OCI-LY7 (cell line): ENCODE data around the gene ZBTB20. TPM values are rescaled to one million over a fixed set of nuclear protein-coding genes. Genes with fewer than 3 reads are reported as not detected.

Experiments used
- BruUV-seq: library from RNA; stranded (reverse); fragments of 400-500 nt; replicated peaks from 2 replicates; lab custom pipeline; 2021; lab: Mats Ljungman, UMichigan
- CTCF ChIA-PET: fragments of 300-600 bp; sonication (Branson Sonifier 250); formaldehyde crosslinking; loops from one replicate; lab custom pipeline; 2022; ENCODE audit warnings: antibody characterized with exemption; ENCODE audit not compliant: unreplicated experiment; lab: Charles Lee
- POLR2A ChIA-PET: fragments of 300-600 bp; sonication (Branson Sonifier 250); formaldehyde crosslinking; loops from one replicate; lab custom pipeline; 2022; ENCODE audit warnings: antibody characterized with exemption; lab: Charles Lee
- DNase-seq: peaks from one replicate; pipeline ENCODE4 v3.0.0-alpha.2; 2015; ENCODE audit warnings: low spot score
- H2AFZ ChIP-seq: fragments of 200-600 bp; sonication (generic), shearing (Covaris generic); 2 replicates; pipeline ENCODE4 v1.6.1; 2014; ENCODE audit warnings: mild to moderate bottlenecking, antibody characterized with exemption, low read length, moderate library complexity
- H3K27ac ChIP-seq: fragments of 200-600 bp; sonication (generic); 2 replicates; pipeline ENCODE4 v1.5.1; 2014; ENCODE audit warnings: mixed run types, low read depth, mild to moderate bottlenecking, moderate library complexity, low read length, inconsistent platforms; ENCODE audit not compliant: poor library complexity, severe bottlenecking
- H3K36me3 ChIP-seq: fragments of 200-600 bp; sonication (generic); 2 replicates; pipeline ENCODE4 v1.6.1; 2014; ENCODE audit warnings: mild to moderate bottlenecking, antibody characterized with exemption, low read length, moderate library complexity, mixed read lengths; ENCODE audit not compliant: insufficient read depth
- H3K4me1 ChIP-seq: fragments of 200-600 bp; sonication (generic); 2 replicates; pipeline ENCODE4 v1.5.1; 2014; ENCODE audit warnings: mild to moderate bottlenecking, low read length; ENCODE audit not compliant: insufficient read depth, poor library complexity, severe bottlenecking
- H3K4me2 ChIP-seq: fragments of 200-600 bp; sonication (generic); 2 replicates; pipeline ENCODE4 v1.6.1; 2014; ENCODE audit warnings: mild to moderate bottlenecking, low read length
- H3K4me3 ChIP-seq: fragments of 200-600 bp; sonication (generic); 2 replicates; pipeline ENCODE4 v1.5.1; 2014; ENCODE audit warnings: mild to moderate bottlenecking, low read depth, low read length; ENCODE audit not compliant: poor library complexity, severe bottlenecking
- H3K79me2 ChIP-seq: fragments of 200-600 bp; sonication (generic); 2 replicates; pipeline ENCODE4 v1.6.1; 2016; ENCODE audit warnings: low read depth, mild to moderate bottlenecking, low read length, moderate library complexity, mixed read lengths; ENCODE audit not compliant: insufficient read depth
- H3K9me2 ChIP-seq: fragments of 200-600 bp; sonication (generic); 2 replicates; pipeline ENCODE4 v1.6.1; 2016; ENCODE audit warnings: mild to moderate bottlenecking, low read length, mixed read lengths; ENCODE audit not compliant: insufficient read depth
- H3K9me3 ChIP-seq: fragments of 200-600 bp; sonication (generic); 2 replicates; pipeline ENCODE4 v1.6.1; 2014; ENCODE audit warnings: mild to moderate bottlenecking, mixed run types, low read length, mixed read lengths
- H4K20me1 ChIP-seq: fragments of 200-600 bp; sonication (generic); 2 replicates; pipeline ENCODE4 v1.6.1; 2014; ENCODE audit warnings: mild to moderate bottlenecking, antibody characterized with exemption, low read length, moderate library complexity, mixed read lengths; ENCODE audit not compliant: insufficient read depth
- EZH2phosphoT487 ChIP-seq: fragments of 200-600 bp; sonication (generic); IDR thresholded peaks from 2 replicates; pipeline ENCODE4 v1.6.1; 2018; ENCODE audit warnings: low read depth, borderline replicate concordance, mild to moderate bottlenecking, mixed run types, antibody characterized with exemption, low read length, moderate library complexity, mixed read lengths
- intact Hi-C: fragments of 100-400 bp; cut with micrococcal nuclease; formaldehyde crosslinking; loops from one replicate; pipeline ENCODE4 v1.10.0; 2022; ENCODE audit not compliant: unreplicated experiment
- total RNA-seq, 2 experiments: library from RNA; depleted of rRNA in 1 of 2; stranded (reverse); fragments of >200 nt in 1 of 2; shearing (Covaris generic) in 1 of 2; gene quantifications; 2 replicates each; pipeline ENCODE4 v1.2.3, GENCODE V29; 2014 to 2022
- TF ChIP-seq, protein P1 (sequence below): fragments of 200-600 bp; sonication (generic); conservative IDR thresholded peaks from 2 replicates; pipeline ENCODE4 v1.5.1; 2014; ENCODE audit warnings: mild to moderate bottlenecking, antibody characterized with exemption, low read length, moderate library complexity, mixed read lengths

ZBTB20 gene
- total RNA-seq, 2 experiments from 2014 or later: 5.5 to 11.8 TPM

DNA sequence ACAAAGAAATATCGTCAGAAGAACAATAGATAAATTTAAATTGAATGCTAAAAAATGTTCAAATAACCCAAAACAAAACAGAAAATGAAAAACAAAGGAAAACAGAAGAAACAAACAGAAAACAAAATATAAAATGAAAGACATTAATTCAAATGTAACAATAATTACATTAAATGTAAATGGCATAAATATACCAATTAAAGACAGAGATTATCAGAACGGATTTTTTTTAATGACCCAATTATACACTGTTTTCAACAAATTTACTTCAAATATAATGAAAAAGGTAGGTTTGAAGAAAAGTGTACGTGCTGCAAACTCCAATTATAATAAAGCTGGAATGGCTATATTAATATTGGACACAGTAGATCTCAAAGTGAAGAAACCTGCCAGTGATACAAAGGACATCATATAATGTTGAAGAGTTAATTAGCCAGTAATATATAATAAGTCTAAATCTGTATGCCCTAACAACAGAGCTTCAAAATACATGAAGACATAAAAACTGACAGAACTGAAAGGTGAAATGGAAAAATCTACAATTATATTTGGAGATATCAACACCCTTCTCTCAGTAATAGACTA is 193.8 kb downstream of the ZBTB20 start:
- no peak overlapping the region for H3K27ac ChIP-seq
- no TSS peak for BruUV-seq
- no peaks in the 10 kb centered on the region for H3K79me2 ChIP-seq
- no peak overlapping the region for H3K4me2 ChIP-seq
- TF ChIP-seq, protein P1, sequence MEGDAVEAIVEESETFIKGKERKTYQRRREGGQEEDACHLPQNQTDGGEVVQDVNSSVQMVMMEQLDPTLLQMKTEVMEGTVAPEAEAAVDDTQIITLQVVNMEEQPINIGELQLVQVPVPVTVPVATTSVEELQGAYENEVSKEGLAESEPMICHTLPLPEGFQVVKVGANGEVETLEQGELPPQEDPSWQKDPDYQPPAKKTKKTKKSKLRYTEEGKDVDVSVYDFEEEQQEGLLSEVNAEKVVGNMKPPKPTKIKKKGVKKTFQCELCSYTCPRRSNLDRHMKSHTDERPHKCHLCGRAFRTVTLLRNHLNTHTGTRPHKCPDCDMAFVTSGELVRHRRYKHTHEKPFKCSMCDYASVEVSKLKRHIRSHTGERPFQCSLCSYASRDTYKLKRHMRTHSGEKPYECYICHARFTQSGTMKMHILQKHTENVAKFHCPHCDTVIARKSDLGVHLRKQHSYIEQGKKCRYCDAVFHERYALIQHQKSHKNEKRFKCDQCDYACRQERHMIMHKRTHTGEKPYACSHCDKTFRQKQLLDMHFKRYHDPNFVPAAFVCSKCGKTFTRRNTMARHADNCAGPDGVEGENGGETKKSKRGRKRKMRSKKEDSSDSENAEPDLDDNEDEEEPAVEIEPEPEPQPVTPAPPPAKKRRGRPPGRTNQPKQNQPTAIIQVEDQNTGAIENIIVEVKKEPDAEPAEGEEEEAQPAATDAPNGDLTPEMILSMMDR: no peak
- TF ChIP-seq EZH2phosphoT487: no peak
- no peak overlapping the region for H2AFZ ChIP-seq
- H3K9me2 ChIP-seq: 0 out of 2 replicates have a peak, but pooled peaks cover 3% of the 10 kb centered on the region
- intact Hi-C loops: no loop called here
- POLR2A ChIA-PET: no interaction called here
- DNase-seq: no peak
- H4K20me1 ChIP-seq: no peaks in the 10 kb centered on the region
- H3K4me3 ChIP-seq: no peak overlapping the region
- H3K4me1 ChIP-seq: no peaks in the 10 kb centered on the region
- no peaks in the 10 kb centered on the region for H3K36me3 ChIP-seq
- peaks cover 9% of the 10 kb centered on the region; the same call in 1 of the 2 replicates for H3K9me3 ChIP-seq
- CTCF ChIA-PET: no interaction called here

DNA sequence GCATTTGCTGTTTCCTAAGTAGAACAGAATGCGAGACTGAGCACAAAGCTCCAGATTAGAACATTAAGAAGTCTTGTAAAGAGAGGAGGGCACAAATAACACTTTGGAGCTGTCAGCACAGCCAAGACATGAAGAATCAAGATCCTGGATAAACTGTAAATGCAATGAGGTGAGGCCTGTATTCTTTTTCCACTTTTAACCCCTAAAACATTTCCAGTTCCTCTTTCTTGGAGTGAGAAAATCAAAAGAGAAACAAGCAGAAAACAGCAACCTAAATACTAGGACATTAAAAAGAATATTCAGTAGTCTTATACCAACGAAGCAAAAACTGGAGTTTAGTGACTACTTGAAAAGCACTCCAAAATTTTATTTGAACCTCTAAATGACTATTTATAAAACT is 204.3 kb downstream of the ZBTB20 start:
- H3K9me2 ChIP-seq: no peaks in the 10 kb centered on the region
- CTCF ChIA-PET: no interaction called here
- no peaks in the 10 kb centered on the region for H3K4me1 ChIP-seq
- H4K20me1 ChIP-seq: no peaks in the 10 kb centered on the region
- no peak overlapping the region for H3K4me2 ChIP-seq
- intact Hi-C loops: no loop called here
- no peak overlapping the region for H3K27ac ChIP-seq
- no peaks in the 10 kb centered on the region for H3K79me2 ChIP-seq
- no peak for TF ChIP-seq EZH2phosphoT487
- TF ChIP-seq, protein P1: no peak
- no peak overlapping the region for H3K4me3 ChIP-seq
- no TSS peak for BruUV-seq
- no peak for DNase-seq
- H2AFZ ChIP-seq: no peak overlapping the region
- H3K36me3 ChIP-seq: no peaks in the 10 kb centered on the region
- no peaks in the 10 kb centered on the region for H3K9me3 ChIP-seq
- POLR2A ChIA-PET: no interaction called here

DNA sequence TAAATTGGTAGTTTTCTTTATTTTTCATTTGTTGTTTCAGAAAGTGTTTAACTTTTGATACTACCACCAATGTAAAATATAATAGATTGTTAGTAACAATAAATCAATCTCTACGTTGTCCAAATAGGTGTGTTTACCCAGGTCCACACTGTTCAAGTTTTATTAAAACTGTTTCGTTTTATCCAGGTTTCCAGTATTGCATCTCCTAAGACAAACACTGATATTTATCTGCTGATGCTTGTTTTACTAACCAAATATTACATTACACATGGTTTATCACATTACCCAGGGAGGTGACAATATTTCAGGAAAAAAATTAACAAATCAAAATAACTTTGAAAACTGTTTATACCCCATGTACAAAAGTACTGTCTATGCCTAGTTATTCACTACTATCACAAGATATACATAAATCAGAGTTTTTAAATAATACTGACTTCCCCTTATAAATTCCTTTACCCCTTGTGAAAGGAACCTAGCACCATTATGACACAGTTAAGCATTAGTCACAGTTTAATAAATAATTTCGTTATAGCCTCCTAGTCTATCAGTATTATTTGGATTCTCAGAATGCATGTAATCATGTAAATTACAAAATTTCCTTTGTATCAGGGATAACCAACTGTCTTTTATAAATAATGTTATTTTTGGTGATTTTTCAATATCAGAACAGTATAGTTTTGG is 205.3 kb downstream of the ZBTB20 start:
- TF ChIP-seq, protein P1: no peak
- no peak for TF ChIP-seq EZH2phosphoT487
- Histone ChIP-seq H3K9me3 (no peaks in the 10 kb centered on the region), H4K20me1 (no peaks in the 10 kb centered on the region), H3K4me3 (no peak overlapping the region), H3K4me1 (no peaks in the 10 kb centered on the region), H3K36me3 (no peaks in the 10 kb centered on the region), H3K9me2 (no peaks in the 10 kb centered on the region), H2AFZ (no peak overlapping the region), H3K4me2 (no peak overlapping the region), H3K27ac (no peak overlapping the region), H3K79me2 (no peaks in the 10 kb centered on the region)
- intact Hi-C loops: no loop called here
- no TSS peak for BruUV-seq
- POLR2A ChIA-PET: no interaction called here
- no peak for DNase-seq
- CTCF ChIA-PET: no interaction called here
